Measurements from ENCODE around the gene CEP120.
"Not testable (repeated sequence)": the region's sequence is repeated elsewhere in the genome, so short reads cannot be mapped to it uniquely, and the experiment has no call there.

The CEP120 gene

GRCh38 chr5:123350742-123351141, 72.5 kb downstream of the CEP120 start:
- TF ChIP-seq, protein P1, sequence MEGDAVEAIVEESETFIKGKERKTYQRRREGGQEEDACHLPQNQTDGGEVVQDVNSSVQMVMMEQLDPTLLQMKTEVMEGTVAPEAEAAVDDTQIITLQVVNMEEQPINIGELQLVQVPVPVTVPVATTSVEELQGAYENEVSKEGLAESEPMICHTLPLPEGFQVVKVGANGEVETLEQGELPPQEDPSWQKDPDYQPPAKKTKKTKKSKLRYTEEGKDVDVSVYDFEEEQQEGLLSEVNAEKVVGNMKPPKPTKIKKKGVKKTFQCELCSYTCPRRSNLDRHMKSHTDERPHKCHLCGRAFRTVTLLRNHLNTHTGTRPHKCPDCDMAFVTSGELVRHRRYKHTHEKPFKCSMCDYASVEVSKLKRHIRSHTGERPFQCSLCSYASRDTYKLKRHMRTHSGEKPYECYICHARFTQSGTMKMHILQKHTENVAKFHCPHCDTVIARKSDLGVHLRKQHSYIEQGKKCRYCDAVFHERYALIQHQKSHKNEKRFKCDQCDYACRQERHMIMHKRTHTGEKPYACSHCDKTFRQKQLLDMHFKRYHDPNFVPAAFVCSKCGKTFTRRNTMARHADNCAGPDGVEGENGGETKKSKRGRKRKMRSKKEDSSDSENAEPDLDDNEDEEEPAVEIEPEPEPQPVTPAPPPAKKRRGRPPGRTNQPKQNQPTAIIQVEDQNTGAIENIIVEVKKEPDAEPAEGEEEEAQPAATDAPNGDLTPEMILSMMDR (IDR thresholded peaks at IDR 0.05; ENCODE audit: borderline replicate concordance, control extremely low read depth, extremely low read depth, insufficient read depth, missing control alignments): no peak
- no peak for DNase-seq (ENCODE audit: low spot score)
- in situ Hi-C loops (cut with MboI; ENCODE audit: low sequenced_read_pairs, unreplicated experiment): no loop called here

GRCh38 chr5:123344816-123345426, 78.3 kb downstream of the CEP120 start:
- TF ChIP-seq, protein P1 (IDR thresholded peaks at IDR 0.05; ENCODE audit: borderline replicate concordance, control extremely low read depth, extremely low read depth, insufficient read depth, missing control alignments): peak; percentile 28
- DNase-seq (ENCODE audit: low spot score): no peak
- in situ Hi-C loops (cut with MboI; ENCODE audit: low sequenced_read_pairs, unreplicated experiment): loop anchor here (25.0 kb wide), 1 partner anchor 833 kb away; no protein-coding TSS in a partner anchor

DNA sequence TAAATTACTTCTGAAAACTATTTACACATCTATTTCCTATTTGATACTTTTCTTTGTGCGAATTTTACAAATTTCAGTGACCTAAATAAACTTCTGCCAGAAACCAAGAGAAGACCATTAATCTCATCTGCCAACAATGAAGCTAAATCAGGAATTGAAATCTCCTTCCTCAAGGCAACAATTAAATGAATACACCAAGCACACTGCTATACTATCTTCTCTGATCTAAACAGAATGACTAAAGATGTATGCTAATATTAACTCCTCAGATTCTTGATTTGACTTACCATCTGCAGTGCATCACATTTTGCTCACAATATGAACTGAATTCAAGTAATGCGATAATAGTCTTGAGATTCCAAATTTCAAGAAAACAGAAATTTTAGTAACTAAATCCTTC, 82.3 kb downstream of the CEP120 start:
- in situ Hi-C loops (cut with MboI; ENCODE audit: low sequenced_read_pairs, unreplicated experiment): loop anchor here (25.0 kb wide), 1 partner anchor 829 kb away; no protein-coding TSS in a partner anchor
- TF ChIP-seq, protein P1 (IDR thresholded peaks at IDR 0.05; ENCODE audit: borderline replicate concordance, control extremely low read depth, extremely low read depth, insufficient read depth, missing control alignments): no peak
- DNase-seq (ENCODE audit: low spot score): no peak

DNA sequence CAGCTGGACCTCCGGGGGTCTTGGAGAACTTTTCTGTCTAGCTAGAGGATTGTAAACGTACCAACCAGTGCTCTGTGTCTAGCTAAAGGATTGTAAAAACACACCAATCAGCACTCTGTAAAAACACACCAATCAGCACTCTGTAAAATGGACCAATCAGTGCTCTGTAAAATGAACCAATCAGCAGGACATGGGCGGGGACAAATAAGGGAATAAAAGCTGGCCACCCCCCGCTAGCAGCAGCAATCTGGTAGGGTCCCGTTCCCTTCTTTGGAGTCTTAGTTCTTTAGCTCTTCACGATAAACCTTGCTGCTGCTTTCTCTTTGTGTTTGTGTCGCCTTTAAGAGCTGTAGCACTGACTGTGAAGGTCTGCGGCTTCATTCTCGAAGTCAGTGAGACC, 114.8 kb downstream of the CEP120 start:
- DNase-seq (ENCODE audit: low spot score); in situ Hi-C loops (cut with MboI; ENCODE audit: low sequenced_read_pairs, unreplicated experiment): not testable (repeated sequence)

GRCh38 chr5:123305751-123306150, 117.5 kb downstream of the CEP120 start:
- DNase-seq (ENCODE audit: low spot score): no peak
- in situ Hi-C loops (cut with MboI; ENCODE audit: low sequenced_read_pairs, unreplicated experiment): no loop called here
- TF ChIP-seq, protein P1 (IDR thresholded peaks at IDR 0.05; ENCODE audit: borderline replicate concordance, control extremely low read depth, extremely low read depth, insufficient read depth, missing control alignments): no peak

- TF ChIP-seq, protein P1 (IDR thresholded peaks at IDR 0.05; ENCODE audit: borderline replicate concordance, control extremely low read depth, extremely low read depth, insufficient read depth, missing control alignments): no peak
- no peak for DNase-seq (ENCODE audit: low spot score)
- in situ Hi-C loops (cut with MboI; ENCODE audit: low sequenced_read_pairs, unreplicated experiment): no loop called here
Measured at GRCh38 chr5:123304777-123305316, 118.4 kb downstream of the CEP120 start.

- no peak for DNase-seq (ENCODE audit: low spot score)
- in situ Hi-C loops (cut with MboI; ENCODE audit: low sequenced_read_pairs, unreplicated experiment): no loop called here
- TF ChIP-seq, protein P1 (IDR thresholded peaks at IDR 0.05; ENCODE audit: borderline replicate concordance, control extremely low read depth, extremely low read depth, insufficient read depth, missing control alignments): no peak
Measured at GRCh38 chr5:123303802-123304201, 119.4 kb downstream of the CEP120 start.

Measured in GM13976 (cell line).